HepG2 (cell line): Measurements from ENCODE around the gene SEMA3B. TPM values are rescaled to one million over a fixed set of nuclear protein-coding genes. Genes with fewer than 3 reads are reported as not detected.

Source experiments
- GATAD2A ChIP-seq: IDR thresholded peaks from 2 replicates; pipeline ENCODE4 v1.6.1; 2016
- IKZF4 ChIP-seq: sonication (generic); formaldehyde crosslinking; IDR thresholded peaks from 2 replicates; pipeline ENCODE4 v1.5.1; 2020; ENCODE audit warnings: borderline replicate concordance, mild to moderate bottlenecking, low read depth, missing genetic modification reagents; ENCODE audit errors: not compliant biosample characterization
- NFATC3 ChIP-seq: sonication (generic); formaldehyde crosslinking; IDR thresholded peaks from 2 replicates; pipeline ENCODE4 v1.5.1; 2020; ENCODE audit warnings: mild to moderate bottlenecking, missing genetic modification reagents
- REPIN1 ChIP-seq: sonication (generic); formaldehyde crosslinking; IDR thresholded peaks from 2 replicates; pipeline ENCODE4 v1.8.0; 2022; ENCODE audit warnings: missing genetic modification reagents, low read depth, mild to moderate bottlenecking, borderline replicate concordance
- RFXANK ChIP-seq: IDR thresholded peaks from 2 replicates; pipeline ENCODE4 v1.6.1; 2016
- SIX4 ChIP-seq: sonication (generic); formaldehyde crosslinking; IDR thresholded peaks from 2 replicates; pipeline ENCODE4 v1.4.0; 2020; ENCODE audit warnings: missing genetic modification reagents
- XBP1 ChIP-seq: sonication (generic); formaldehyde crosslinking; IDR thresholded peaks from 2 replicates; pipeline ENCODE4 v1.5.0; 2020; ENCODE audit warnings: missing genetic modification reagents
- YEATS2 ChIP-seq: sonication (generic); formaldehyde crosslinking; IDR thresholded peaks from 2 replicates; pipeline ENCODE4 v1.4.0; 2020; ENCODE audit warnings: missing genetic modification reagents, borderline replicate concordance
- ZMAT3 ChIP-seq: sonication (generic); formaldehyde crosslinking; conservative IDR thresholded peaks from 2 replicates; pipeline ENCODE4 v1.7.0; 2021; ENCODE audit warnings: missing genetic modification reagents
- ZNF20 ChIP-seq: sonication (generic); formaldehyde crosslinking; IDR thresholded peaks from 2 replicates; pipeline ENCODE4 v1.4.0; 2020; ENCODE audit warnings: mild to moderate bottlenecking, moderate library complexity, missing genetic modification reagents
- ZNF660 ChIP-seq: sonication (generic); formaldehyde crosslinking; IDR thresholded peaks from 2 replicates; pipeline ENCODE4 v1.5.1; 2020; ENCODE audit warnings: mild to moderate bottlenecking, low read depth, missing genetic modification reagents, borderline replicate concordance
- ZNF670 ChIP-seq: sonication (generic); formaldehyde crosslinking; IDR thresholded peaks from 2 replicates; pipeline ENCODE4 v1.8.0; 2022; ENCODE audit warnings: mild to moderate bottlenecking, missing genetic modification reagents, borderline replicate concordance
- ZNF782 ChIP-seq: sonication (generic); formaldehyde crosslinking; IDR thresholded peaks from 2 replicates; pipeline ENCODE4 v1.4.0; 2020; ENCODE audit warnings: missing genetic modification reagents, mild to moderate bottlenecking, borderline replicate concordance
- ZNF788 ChIP-seq: sonication (generic); formaldehyde crosslinking; IDR thresholded peaks from 2 replicates; pipeline ENCODE4 v1.5.0; 2020; ENCODE audit warnings: mild to moderate bottlenecking, missing genetic modification reagents, borderline replicate concordance
- polyA plus RNA-seq, 8 experiments: library from polyadenylated mRNA; depleted of rRNA in 3 of 8; stranded (reverse) in 7 of 8; unstranded in 1 of 8; fragments of >200 nt; fragmentation: Illumina TruSeq in 4 of 8; extraction: Trizol in 4 of 8; gene quantifications; 2 replicates each; pipeline versions ENCODE4 v1.2.1 to v1.2.3, GENCODE V29; 2011 to 2016; ENCODE audit warnings: low read depth in 4 of 8, missing spikeins in 1 of 8, mixed read lengths in 1 of 8; ENCODE audit not compliant: insufficient read depth in 1 of 8
- total RNA-seq, 5 experiments: library from RNA; depleted of rRNA; stranded (reverse); fragments of >200 nt; fragmentation: Illumina TruSeq; extraction: Trizol; gene quantifications; 2 replicates each; pipeline ENCODE4 v1.2.3, GENCODE V29; 2016; ENCODE audit warnings: low read depth in 1 of 5
- TF ChIP-seq, protein P1 (sequence below): sonication (generic); formaldehyde crosslinking; IDR thresholded peaks from 2 replicates; pipeline ENCODE4 v1.5.0; 2020; ENCODE audit warnings: missing genetic modification reagents
- TF ChIP-seq, protein P2 (sequence below), 2 experiments: sonication (generic) in 1 of 2; formaldehyde crosslinking in 1 of 2; IDR thresholded peaks; 2 replicates each; pipeline versions ENCODE4 v1.5.1 to v1.6.1; 2011 to 2020; ENCODE audit warnings: borderline replicate concordance in 1 of 2, low read depth in 1 of 2, low read length in 1 of 2, mild to moderate bottlenecking in 1 of 2, missing genetic modification reagents in 1 of 2, moderate library complexity in 1 of 2
- TF ChIP-seq, protein P3 (sequence below): sonication (generic); formaldehyde crosslinking; IDR thresholded peaks from 2 replicates; pipeline ENCODE4 v1.8.0; 2022; ENCODE audit warnings: missing genetic modification reagents, mild to moderate bottlenecking, borderline replicate concordance
- TF ChIP-seq, protein P4 (sequence below): sonication (generic); formaldehyde crosslinking; conservative IDR thresholded peaks from 2 replicates; pipeline ENCODE4 v1.8.0; 2022; ENCODE audit warnings: missing genetic modification reagents
- TF ChIP-seq, protein P5 (sequence below): sonication (generic); formaldehyde crosslinking; IDR thresholded peaks from 2 replicates; pipeline ENCODE4 v1.4.0; 2020; ENCODE audit warnings: mild to moderate bottlenecking, low read depth, missing genetic modification reagents
- TF ChIP-seq, protein P6 (sequence below): IDR thresholded peaks from 2 replicates; pipeline ENCODE4 v1.6.1; 2016; ENCODE audit warnings: control low read depth

Gene SEMA3B
- total and polyA plus RNA-seq, 2 of the 13 experiments (the other 11 are each of a cell fraction or from before 2014, with no cell fraction given) = 93.2 to 158 TPM

DNA sequence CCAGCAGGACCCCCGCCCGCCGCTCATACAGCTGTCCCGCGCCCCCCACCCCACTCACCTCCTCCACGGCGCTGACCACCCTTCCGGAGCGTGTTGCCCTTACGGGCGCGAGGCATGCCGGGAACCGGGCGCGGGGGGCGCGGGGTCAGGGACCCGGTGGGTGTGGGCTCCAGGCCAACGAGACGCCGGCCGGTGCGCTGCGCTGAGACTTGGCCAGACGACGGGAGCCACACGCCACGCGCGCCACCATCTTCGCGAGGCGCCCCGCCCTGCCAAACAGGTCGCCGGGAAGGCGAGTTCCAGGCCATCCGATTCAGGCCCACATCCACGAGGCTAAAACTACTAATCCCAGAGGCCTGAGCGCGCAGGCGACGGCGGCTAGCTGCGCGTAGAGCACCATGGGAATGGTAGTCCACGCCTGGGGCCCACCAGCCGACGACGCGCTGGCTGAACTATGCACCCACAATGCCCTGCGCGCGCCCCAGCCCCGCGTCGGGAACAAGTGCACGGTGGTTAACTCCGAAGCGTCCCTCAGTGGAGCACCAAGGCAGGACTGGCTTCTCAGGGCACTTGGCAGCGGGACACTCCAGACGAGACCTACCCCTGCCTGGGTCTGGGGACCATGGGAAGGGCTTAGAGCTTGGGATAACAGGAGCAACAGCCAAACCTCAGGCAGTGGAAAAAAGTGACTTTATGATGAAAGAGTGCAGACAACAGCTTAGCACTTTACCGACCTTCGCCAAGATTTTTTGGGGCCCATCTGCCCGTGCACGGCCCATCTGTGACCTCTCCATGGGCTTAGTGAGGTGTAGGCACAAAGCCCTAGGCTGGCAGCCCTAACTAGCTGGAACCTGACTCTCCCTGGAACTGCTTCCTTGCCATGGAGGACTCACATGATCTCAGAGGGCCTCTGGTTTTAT lies 23.5 kb downstream of the SEMA3B start, which contains the start of gene IFRD2 (continued):
- TF ChIP-seq ZMAT3 = 0 out of 2 replicates have a peak, but pooled peaks have one; percentile 29
- TF ChIP-seq SIX4 (CRISPR knock-in tag) = 0 out of 2 replicates have a peak, but pooled peaks have one; percentile 13
- TF ChIP-seq IKZF4 (CRISPR knock-in tag) = no peak
- TF ChIP-seq, protein P1, sequence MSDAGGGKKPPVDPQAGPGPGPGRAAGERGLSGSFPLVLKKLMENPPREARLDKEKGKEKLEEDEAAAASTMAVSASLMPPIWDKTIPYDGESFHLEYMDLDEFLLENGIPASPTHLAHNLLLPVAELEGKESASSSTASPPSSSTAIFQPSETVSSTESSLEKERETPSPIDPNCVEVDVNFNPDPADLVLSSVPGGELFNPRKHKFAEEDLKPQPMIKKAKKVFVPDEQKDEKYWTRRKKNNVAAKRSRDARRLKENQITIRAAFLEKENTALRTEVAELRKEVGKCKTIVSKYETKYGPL (CRISPR knock-in tag) = no peak
- TF ChIP-seq ZNF20 (CRISPR knock-in tag) = no peak
- TF ChIP-seq XBP1 (CRISPR knock-in tag) = no peak
- TF ChIP-seq GATAD2A (CRISPR knock-in tag) = no peak; the same call in 1 of the 2 replicates
- TF ChIP-seq RFXANK (CRISPR knock-in tag) = peak; percentile 47; the same call in 1 of the 2 replicates
- TF ChIP-seq ZNF788 (CRISPR knock-in tag) = peak; percentile 95; the same call in 1 of the 2 replicates
- TF ChIP-seq NFATC3 (CRISPR knock-in tag) = no peak
- TF ChIP-seq, protein P2, sequence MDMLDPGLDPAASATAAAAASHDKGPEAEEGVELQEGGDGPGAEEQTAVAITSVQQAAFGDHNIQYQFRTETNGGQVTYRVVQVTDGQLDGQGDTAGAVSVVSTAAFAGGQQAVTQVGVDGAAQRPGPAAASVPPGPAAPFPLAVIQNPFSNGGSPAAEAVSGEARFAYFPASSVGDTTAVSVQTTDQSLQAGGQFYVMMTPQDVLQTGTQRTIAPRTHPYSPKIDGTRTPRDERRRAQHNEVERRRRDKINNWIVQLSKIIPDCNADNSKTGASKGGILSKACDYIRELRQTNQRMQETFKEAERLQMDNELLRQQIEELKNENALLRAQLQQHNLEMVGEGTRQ (IDR thresholded peaks at IDR 0.05; ENCODE audit: low read depth, low read length) = no peak
- TF ChIP-seq, protein P2 (CRISPR knock-in tag; IDR thresholded peaks at IDR 0.05; ENCODE audit: borderline replicate concordance) = no peak; the same call in 1 of the 2 replicates
- no peak; the same call in 1 of the 2 replicates for TF ChIP-seq REPIN1 (CRISPR knock-in tag)
- no peak; the same call in 1 of the 2 replicates for TF ChIP-seq ZNF782 (CRISPR knock-in tag)
- TF ChIP-seq, protein P3, sequence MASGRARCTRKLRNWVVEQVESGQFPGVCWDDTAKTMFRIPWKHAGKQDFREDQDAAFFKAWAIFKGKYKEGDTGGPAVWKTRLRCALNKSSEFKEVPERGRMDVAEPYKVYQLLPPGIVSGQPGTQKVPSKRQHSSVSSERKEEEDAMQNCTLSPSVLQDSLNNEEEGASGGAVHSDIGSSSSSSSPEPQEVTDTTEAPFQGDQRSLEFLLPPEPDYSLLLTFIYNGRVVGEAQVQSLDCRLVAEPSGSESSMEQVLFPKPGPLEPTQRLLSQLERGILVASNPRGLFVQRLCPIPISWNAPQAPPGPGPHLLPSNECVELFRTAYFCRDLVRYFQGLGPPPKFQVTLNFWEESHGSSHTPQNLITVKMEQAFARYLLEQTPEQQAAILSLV (CRISPR knock-in tag) = peak; percentile 76; the same call in 1 of the 2 replicates
- no peak for TF ChIP-seq ZNF660 (CRISPR knock-in tag)
- TF ChIP-seq, protein P4, sequence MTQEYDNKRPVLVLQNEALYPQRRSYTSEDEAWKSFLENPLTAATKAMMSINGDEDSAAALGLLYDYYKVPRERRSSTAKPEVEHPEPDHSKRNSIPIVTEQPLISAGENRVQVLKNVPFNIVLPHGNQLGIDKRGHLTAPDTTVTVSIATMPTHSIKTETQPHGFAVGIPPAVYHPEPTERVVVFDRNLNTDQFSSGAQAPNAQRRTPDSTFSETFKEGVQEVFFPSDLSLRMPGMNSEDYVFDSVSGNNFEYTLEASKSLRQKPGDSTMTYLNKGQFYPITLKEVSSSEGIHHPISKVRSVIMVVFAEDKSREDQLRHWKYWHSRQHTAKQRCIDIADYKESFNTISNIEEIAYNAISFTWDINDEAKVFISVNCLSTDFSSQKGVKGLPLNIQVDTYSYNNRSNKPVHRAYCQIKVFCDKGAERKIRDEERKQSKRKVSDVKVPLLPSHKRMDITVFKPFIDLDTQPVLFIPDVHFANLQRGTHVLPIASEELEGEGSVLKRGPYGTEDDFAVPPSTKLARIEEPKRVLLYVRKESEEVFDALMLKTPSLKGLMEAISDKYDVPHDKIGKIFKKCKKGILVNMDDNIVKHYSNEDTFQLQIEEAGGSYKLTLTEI = no peak
- TF ChIP-seq, protein P5, sequence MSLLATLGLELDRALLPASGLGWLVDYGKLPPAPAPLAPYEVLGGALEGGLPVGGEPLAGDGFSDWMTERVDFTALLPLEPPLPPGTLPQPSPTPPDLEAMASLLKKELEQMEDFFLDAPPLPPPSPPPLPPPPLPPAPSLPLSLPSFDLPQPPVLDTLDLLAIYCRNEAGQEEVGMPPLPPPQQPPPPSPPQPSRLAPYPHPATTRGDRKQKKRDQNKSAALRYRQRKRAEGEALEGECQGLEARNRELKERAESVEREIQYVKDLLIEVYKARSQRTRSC (CRISPR knock-in tag) = no peak
- TF ChIP-seq, protein P6, sequence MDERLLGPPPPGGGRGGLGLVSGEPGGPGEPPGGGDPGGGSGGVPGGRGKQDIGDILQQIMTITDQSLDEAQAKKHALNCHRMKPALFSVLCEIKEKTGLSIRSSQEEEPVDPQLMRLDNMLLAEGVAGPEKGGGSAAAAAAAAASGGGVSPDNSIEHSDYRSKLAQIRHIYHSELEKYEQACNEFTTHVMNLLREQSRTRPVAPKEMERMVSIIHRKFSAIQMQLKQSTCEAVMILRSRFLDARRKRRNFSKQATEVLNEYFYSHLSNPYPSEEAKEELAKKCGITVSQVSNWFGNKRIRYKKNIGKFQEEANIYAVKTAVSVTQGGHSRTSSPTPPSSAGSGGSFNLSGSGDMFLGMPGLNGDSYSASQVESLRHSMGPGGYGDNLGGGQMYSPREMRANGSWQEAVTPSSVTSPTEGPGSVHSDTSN (CRISPR knock-in tag) = no peak
- TF ChIP-seq ZNF670 (CRISPR knock-in tag) = peak; percentile 88; the same call in 1 of the 2 replicates
- TF ChIP-seq YEATS2 (CRISPR knock-in tag) = peak; percentile 83; the same call in 1 of the 2 replicates
